HEK293 (cell line): ENCODE measurements around the gene BCAS3.

Experiments used
- CTCF ChIA-PET: fragments of 350-600 bp; formaldehyde crosslinking; extraction: SDS; loops from one replicate; lab custom pipeline; 2021; ENCODE audit warnings: antibody characterized with exemption; lab: Yijun Ruan, JAX
- POLR2A ChIA-PET: fragments of 300-600 bp; formaldehyde crosslinking; extraction: SDS; loops from one replicate; lab custom pipeline; 2020; ENCODE audit warnings: antibody characterized with exemption, inconsistent platforms; lab: Yijun Ruan, JAX
- H3K27ac ChIP-seq: fragments of 200-500 bp; sonication (Bioruptor generic); 2 replicates; pipeline ENCODE4 v1.5.1; 2014; ENCODE audit warnings: low read depth, low read length, control low read depth, inconsistent platforms; ENCODE audit errors: extremely low read depth
- H3K36me3 ChIP-seq, 2 experiments: fragments of 200-500 bp in 1 of 2; sonication (Bioruptor generic) in 1 of 2; 1 replicate in 1 of 2; 2 replicates in 1 of 2; pipeline ENCODE4 v1.5.1; 2014 to 2017; ENCODE audit warnings: inconsistent platforms in 2 of 2, low read length in 2 of 2; ENCODE audit not compliant: control insufficient read depth in 2 of 2, insufficient read depth in 1 of 2
- H3K4me1 ChIP-seq: fragments of 200-500 bp; sonication (Bioruptor generic); 2 replicates; pipeline ENCODE4 v1.5.1; 2014; ENCODE audit warnings: mild to moderate bottlenecking, low read length, inconsistent platforms; ENCODE audit not compliant: control insufficient read depth, insufficient read depth
- H3K4me3 ChIP-seq: 2 replicates; pipeline ENCODE4 v1.5.1; 2011; ENCODE audit warnings: low read depth, mild to moderate bottlenecking, control low read depth, low read length, moderate library complexity
- H3K9me3 ChIP-seq: fragments of 200-500 bp; sonication (Bioruptor generic); 2 replicates; pipeline ENCODE4 v1.5.1; 2014; ENCODE audit warnings: low read depth, low read length, inconsistent platforms; ENCODE audit not compliant: control insufficient read depth, insufficient read depth
- BCL11B ChIP-seq: fragments of 450-650 bp; formaldehyde crosslinking; IDR thresholded peaks from 2 replicates; pipeline ENCODE4 v1.5.1; 2016; ENCODE audit warnings: low read depth, missing biosample characterization, missing genetic modification characterization
- HOXC10 ChIP-seq: sonication (generic); formaldehyde crosslinking; IDR thresholded peaks from 2 replicates; pipeline ENCODE4 v1.8.1; 2023; ENCODE audit warnings: mild to moderate bottlenecking, missing genetic modification reagents
- MEIS1 ChIP-seq: sonication (generic); formaldehyde crosslinking; IDR thresholded peaks from 2 replicates; pipeline ENCODE4 v1.8.1; 2022; ENCODE audit warnings: missing genetic modification reagents, mild to moderate bottlenecking, borderline replicate concordance
- WT1 ChIP-seq: fragments of 450-650 bp; formaldehyde crosslinking; IDR thresholded peaks from 2 replicates; pipeline ENCODE4 v1.5.1; 2016; ENCODE audit warnings: missing biosample characterization, missing genetic modification characterization
- ZBTB20 ChIP-seq: fragments of 450-650 bp; formaldehyde crosslinking; IDR thresholded peaks from 2 replicates; pipeline ENCODE4 v1.5.1; 2016; ENCODE audit warnings: missing biosample characterization, missing genetic modification characterization
- ZBTB21 ChIP-seq: fragments of 450-650 bp; formaldehyde crosslinking; IDR thresholded peaks from 2 replicates; pipeline ENCODE4 v1.5.1; 2017; ENCODE audit warnings: missing biosample characterization, missing genetic modification characterization
- ZBTB48 ChIP-seq: fragments of 450-650 bp; formaldehyde crosslinking; IDR thresholded peaks from 2 replicates; pipeline ENCODE4 v1.5.1; 2016; ENCODE audit warnings: missing biosample characterization, missing genetic modification characterization
- ZNF174 ChIP-seq: fragments of 450-650 bp; formaldehyde crosslinking; IDR thresholded peaks from 2 replicates; pipeline ENCODE4 v1.5.0; 2017; ENCODE audit warnings: missing biosample characterization, mild to moderate bottlenecking, missing genetic modification characterization
- ZNF335 ChIP-seq: fragments of 450-650 bp; formaldehyde crosslinking; conservative IDR thresholded peaks from 2 replicates; pipeline ENCODE4 v1.5.1; 2016; ENCODE audit warnings: missing biosample characterization, missing genetic modification characterization
- ZNF501 ChIP-seq: fragments of 450-650 bp; formaldehyde crosslinking; IDR thresholded peaks from 2 replicates; pipeline ENCODE4 v1.5.1; 2016; ENCODE audit warnings: missing biosample characterization, missing genetic modification characterization
- ZNF544 ChIP-seq: fragments of 450-650 bp; formaldehyde crosslinking; IDR thresholded peaks from 2 replicates; pipeline ENCODE4 v1.5.0; 2017; ENCODE audit warnings: missing biosample characterization, missing genetic modification characterization
- ZNF549 ChIP-seq: fragments of 450-650 bp; IDR thresholded peaks from 2 replicates; pipeline ENCODE4 v1.5.1; 2018; ENCODE audit warnings: missing biosample characterization, missing genetic modification characterization, mild to moderate bottlenecking, inconsistent platforms, moderate library complexity
- ZNF843 ChIP-seq: fragments of 450-650 bp; formaldehyde crosslinking; IDR thresholded peaks from 2 replicates; pipeline ENCODE4 v1.5.1; 2016; ENCODE audit warnings: missing biosample characterization, missing genetic modification characterization
- ZSCAN16 ChIP-seq: fragments of 450-650 bp; formaldehyde crosslinking; IDR thresholded peaks from 2 replicates; pipeline ENCODE4 v1.5.1; 2016; ENCODE audit warnings: missing biosample characterization, missing genetic modification characterization
- TF ChIP-seq, protein P1 (sequence below): fragments of 450-650 bp; formaldehyde crosslinking; IDR thresholded peaks from 2 replicates; pipeline ENCODE4 v1.5.1; 2016; ENCODE audit warnings: missing biosample characterization, missing genetic modification characterization
- TF ChIP-seq, protein P2 (sequence below): fragments of 450-650 bp; formaldehyde crosslinking; IDR thresholded peaks from 2 replicates; pipeline ENCODE4 v1.5.1; 2016; ENCODE audit warnings: missing biosample characterization, missing genetic modification characterization
- TF ChIP-seq, protein P3 (sequence below): fragments of 450-650 bp; formaldehyde crosslinking; IDR thresholded peaks from 2 replicates; pipeline ENCODE4 v1.5.1; 2016; ENCODE audit warnings: missing biosample characterization, missing genetic modification characterization
- TF ChIP-seq, protein P4 (sequence below): fragments of 450-650 bp; formaldehyde crosslinking; IDR thresholded peaks from 2 replicates; pipeline ENCODE4 v1.5.1; 2016; ENCODE audit warnings: missing biosample characterization, missing genetic modification characterization, low read depth
- TF ChIP-seq, protein P5 (sequence below): fragments of 450-650 bp; formaldehyde crosslinking; IDR thresholded peaks from 2 replicates; pipeline ENCODE4 v1.5.1; 2017; ENCODE audit warnings: missing biosample characterization, missing genetic modification characterization
- TF ChIP-seq, protein P6 (sequence below): fragments of 450-650 bp; formaldehyde crosslinking; IDR thresholded peaks from 2 replicates; pipeline ENCODE4 v1.5.1; 2016; ENCODE audit warnings: missing biosample characterization, missing genetic modification characterization

The BCAS3 gene

DNA sequence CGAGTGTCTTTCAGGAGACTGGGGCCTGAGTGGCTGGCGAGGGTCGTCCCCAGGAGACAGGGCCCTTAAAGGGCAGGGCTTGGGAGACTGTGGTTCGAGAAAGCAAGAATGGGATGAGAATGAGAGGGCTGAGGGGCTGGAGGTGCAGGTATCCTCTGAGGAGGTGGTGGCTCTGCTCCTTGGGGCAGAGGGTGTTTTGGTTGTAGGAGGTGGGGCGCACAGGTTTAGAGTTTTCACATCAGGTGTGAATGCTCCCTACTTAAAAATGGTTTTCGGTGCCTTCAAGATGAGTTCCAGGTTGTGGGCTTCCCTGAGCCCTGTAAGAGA, 430 bp downstream of the BCAS3 start (continued):
- TF ChIP-seq, protein P1, sequence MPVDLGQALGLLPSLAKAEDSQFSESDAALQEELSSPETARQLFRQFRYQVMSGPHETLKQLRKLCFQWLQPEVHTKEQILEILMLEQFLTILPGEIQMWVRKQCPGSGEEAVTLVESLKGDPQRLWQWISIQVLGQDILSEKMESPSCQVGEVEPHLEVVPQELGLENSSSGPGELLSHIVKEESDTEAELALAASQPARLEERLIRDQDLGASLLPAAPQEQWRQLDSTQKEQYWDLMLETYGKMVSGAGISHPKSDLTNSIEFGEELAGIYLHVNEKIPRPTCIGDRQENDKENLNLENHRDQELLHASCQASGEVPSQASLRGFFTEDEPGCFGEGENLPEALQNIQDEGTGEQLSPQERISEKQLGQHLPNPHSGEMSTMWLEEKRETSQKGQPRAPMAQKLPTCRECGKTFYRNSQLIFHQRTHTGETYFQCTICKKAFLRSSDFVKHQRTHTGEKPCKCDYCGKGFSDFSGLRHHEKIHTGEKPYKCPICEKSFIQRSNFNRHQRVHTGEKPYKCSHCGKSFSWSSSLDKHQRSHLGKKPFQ: peak; percentile 43
- TF ChIP-seq, protein P2, sequence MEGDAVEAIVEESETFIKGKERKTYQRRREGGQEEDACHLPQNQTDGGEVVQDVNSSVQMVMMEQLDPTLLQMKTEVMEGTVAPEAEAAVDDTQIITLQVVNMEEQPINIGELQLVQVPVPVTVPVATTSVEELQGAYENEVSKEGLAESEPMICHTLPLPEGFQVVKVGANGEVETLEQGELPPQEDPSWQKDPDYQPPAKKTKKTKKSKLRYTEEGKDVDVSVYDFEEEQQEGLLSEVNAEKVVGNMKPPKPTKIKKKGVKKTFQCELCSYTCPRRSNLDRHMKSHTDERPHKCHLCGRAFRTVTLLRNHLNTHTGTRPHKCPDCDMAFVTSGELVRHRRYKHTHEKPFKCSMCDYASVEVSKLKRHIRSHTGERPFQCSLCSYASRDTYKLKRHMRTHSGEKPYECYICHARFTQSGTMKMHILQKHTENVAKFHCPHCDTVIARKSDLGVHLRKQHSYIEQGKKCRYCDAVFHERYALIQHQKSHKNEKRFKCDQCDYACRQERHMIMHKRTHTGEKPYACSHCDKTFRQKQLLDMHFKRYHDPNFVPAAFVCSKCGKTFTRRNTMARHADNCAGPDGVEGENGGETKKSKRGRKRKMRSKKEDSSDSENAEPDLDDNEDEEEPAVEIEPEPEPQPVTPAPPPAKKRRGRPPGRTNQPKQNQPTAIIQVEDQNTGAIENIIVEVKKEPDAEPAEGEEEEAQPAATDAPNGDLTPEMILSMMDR (tag by site-specific recombination): 0 out of 2 replicates have a peak, but pooled peaks have one; percentile 14
- TF ChIP-seq ZNF501 (0 out of 2 replicates have a peak, but pooled peaks have one; percentile 3), ZBTB21 (tag by site-specific recombination) (no peak), ZNF843 (0 out of 2 replicates have a peak, but pooled peaks have one; percentile 3), ZNF544 (no peak), ZBTB20 (tag by site-specific recombination) (peak; percentile 19; the same call in 1 of the 2 replicates), ZBTB48 (tag by site-specific recombination) (0 out of 2 replicates have a peak, but pooled peaks have one; percentile 8), ZSCAN16 (no peak)
- TF ChIP-seq, protein P3, sequence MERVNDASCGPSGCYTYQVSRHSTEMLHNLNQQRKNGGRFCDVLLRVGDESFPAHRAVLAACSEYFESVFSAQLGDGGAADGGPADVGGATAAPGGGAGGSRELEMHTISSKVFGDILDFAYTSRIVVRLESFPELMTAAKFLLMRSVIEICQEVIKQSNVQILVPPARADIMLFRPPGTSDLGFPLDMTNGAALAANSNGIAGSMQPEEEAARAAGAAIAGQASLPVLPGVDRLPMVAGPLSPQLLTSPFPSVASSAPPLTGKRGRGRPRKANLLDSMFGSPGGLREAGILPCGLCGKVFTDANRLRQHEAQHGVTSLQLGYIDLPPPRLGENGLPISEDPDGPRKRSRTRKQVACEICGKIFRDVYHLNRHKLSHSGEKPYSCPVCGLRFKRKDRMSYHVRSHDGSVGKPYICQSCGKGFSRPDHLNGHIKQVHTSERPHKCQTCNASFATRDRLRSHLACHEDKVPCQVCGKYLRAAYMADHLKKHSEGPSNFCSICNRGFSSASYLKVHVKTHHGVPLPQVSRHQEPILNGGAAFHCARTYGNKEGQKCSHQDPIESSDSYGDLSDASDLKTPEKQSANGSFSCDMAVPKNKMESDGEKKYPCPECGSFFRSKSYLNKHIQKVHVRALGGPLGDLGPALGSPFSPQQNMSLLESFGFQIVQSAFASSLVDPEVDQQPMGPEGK (tag by site-specific recombination): 0 out of 2 replicates have a peak, but pooled peaks have one; percentile 23
- TF ChIP-seq, protein P4, sequence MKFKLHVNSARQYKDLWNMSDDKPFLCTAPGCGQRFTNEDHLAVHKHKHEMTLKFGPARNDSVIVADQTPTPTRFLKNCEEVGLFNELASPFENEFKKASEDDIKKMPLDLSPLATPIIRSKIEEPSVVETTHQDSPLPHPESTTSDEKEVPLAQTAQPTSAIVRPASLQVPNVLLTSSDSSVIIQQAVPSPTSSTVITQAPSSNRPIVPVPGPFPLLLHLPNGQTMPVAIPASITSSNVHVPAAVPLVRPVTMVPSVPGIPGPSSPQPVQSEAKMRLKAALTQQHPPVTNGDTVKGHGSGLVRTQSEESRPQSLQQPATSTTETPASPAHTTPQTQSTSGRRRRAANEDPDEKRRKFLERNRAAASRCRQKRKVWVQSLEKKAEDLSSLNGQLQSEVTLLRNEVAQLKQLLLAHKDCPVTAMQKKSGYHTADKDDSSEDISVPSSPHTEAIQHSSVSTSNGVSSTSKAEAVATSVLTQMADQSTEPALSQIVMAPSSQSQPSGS: no peak

DNA sequence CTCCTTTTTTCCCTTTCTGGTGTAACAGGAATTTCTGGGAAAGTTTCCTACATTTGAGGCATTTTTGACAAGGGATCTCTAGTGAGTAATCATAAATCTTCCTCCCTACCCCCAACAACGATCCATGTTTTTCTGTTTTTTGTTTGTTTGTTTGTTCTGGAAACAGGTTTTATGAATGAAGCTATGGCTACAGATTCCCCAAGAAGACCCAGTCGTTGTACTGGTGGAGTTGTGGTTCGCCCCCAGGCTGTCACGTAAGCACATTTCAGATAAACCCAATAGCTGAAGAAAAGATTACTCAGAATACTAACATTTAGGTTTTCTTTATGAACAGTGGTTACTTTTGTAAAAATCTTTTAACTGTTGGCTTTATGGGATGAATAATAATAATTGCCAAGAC, 1.6 kb downstream of the BCAS3 start:
- Histone ChIP-seq H3K36me3 (peaks cover 9 to 26% of the 10 kb centered on the region in 2 experiments), H3K4me1 (peaks cover 3% of the 10 kb centered on the region; the same call in 1 of the 2 replicates), H3K4me3 (no peak overlapping the region), H3K27ac (no peak overlapping the region), H3K9me3 (no peaks in the 10 kb centered on the region)
- TF ChIP-seq, protein P5, sequence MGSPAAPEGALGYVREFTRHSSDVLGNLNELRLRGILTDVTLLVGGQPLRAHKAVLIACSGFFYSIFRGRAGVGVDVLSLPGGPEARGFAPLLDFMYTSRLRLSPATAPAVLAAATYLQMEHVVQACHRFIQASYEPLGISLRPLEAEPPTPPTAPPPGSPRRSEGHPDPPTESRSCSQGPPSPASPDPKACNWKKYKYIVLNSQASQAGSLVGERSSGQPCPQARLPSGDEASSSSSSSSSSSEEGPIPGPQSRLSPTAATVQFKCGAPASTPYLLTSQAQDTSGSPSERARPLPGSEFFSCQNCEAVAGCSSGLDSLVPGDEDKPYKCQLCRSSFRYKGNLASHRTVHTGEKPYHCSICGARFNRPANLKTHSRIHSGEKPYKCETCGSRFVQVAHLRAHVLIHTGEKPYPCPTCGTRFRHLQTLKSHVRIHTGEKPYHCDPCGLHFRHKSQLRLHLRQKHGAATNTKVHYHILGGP: no peak
- no peak for TF ChIP-seq ZNF549 (tag by site-specific recombination)
- TF ChIP-seq HOXC10: no peak
- TF ChIP-seq, protein P6, sequence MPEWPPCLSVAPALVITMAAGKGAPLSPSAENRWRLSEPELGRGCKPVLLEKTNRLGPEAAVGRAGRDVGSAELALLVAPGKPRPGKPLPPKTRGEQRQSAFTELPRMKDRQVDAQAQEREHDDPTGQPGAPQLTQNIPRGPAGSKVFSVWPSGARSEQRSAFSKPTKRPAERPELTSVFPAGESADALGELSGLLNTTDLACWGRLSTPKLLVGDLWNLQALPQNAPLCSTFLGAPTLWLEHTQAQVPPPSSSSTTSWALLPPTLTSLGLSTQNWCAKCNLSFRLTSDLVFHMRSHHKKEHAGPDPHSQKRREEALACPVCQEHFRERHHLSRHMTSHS (tag by site-specific recombination): no peak
- no peak for TF ChIP-seq ZNF174 (tag by site-specific recombination)
- no peak for TF ChIP-seq ZNF335 (tag by site-specific recombination)
- TF ChIP-seq MEIS1 (CRISPR knock-in tag): no peak
- no peak for TF ChIP-seq WT1 (tag by site-specific recombination)
- TF ChIP-seq BCL11B (tag by site-specific recombination): no peak
- POLR2A ChIA-PET: interaction anchor here (0.6 kb wide), 1 partner anchor 21 kb away, joined by 5 read pairs; no protein-coding TSS in a partner anchor
- CTCF ChIA-PET: interaction anchor here (0.5 kb wide), 1 partner anchor 963 kb away, joined by 5 read pairs; no protein-coding TSS in a partner anchor
